HuH-7 (cell line): ENCODE results near the gene CACNA1E.

Experiments used
- DNase-seq: peaks from one replicate; pipeline ENCODE4 v3.0.0; 2011; ENCODE audit warnings: low spot score

Gene CACNA1E

GRCh38 chr1:181587870-181588438, 104.6 kb downstream of the CACNA1E start:
- peak; percentile 17 for DNase-seq

- no peak for DNase-seq
These were observed 105.3 kb downstream of the CACNA1E start for GRCh38 chr1:181588631-181589030.

- no peak for DNase-seq
These were observed 109.0 kb downstream of the CACNA1E start for GRCh38 chr1:181592255-181592859.

- DNase-seq, result no peak
These were observed 109.7 kb downstream of the CACNA1E start for GRCh38 chr1:181593042-181593441.

GRCh38 chr1:181594553-181594952, 111.2 kb downstream of the CACNA1E start:
- DNase-seq, result no peak

GRCh38 chr1:181595234-181595633, 111.9 kb downstream of the CACNA1E start:
- DNase-seq, result no peak

- DNase-seq, result no peak
These were observed 118.1 kb downstream of the CACNA1E start for GRCh38 chr1:181601186-181601950.

- DNase-seq, result no peak
These were observed 120.6 kb downstream of the CACNA1E start for GRCh38 chr1:181603735-181604410.

- DNase-seq, result no peak
These were observed 121.3 kb downstream of the CACNA1E start for GRCh38 chr1:181604482-181605249.

GRCh38 chr1:181607524-181607923, 124.2 kb downstream of the CACNA1E start:
- DNase-seq, result no peak

GRCh38 chr1:181608386-181608785, 125.1 kb downstream of the CACNA1E start:
- DNase-seq, result no peak

- DNase-seq, result no peak
These were observed 125.6 kb downstream of the CACNA1E start for GRCh38 chr1:181608948-181609347.

- no peak for DNase-seq
These were observed 128.8 kb downstream of the CACNA1E start for GRCh38 chr1:181612100-181612499.

GRCh38 chr1:181618559-181618958, 135.2 kb downstream of the CACNA1E start:
- no peak for DNase-seq

GRCh38 chr1:181620183-181620582, 136.9 kb downstream of the CACNA1E start:
- no peak for DNase-seq

- no peak for DNase-seq
These were observed 140.5 kb downstream of the CACNA1E start for GRCh38 chr1:181623850-181624249.

- no peak for DNase-seq
These were observed 143.1 kb downstream of the CACNA1E start for GRCh38 chr1:181626279-181626938.

GRCh38 chr1:181630398-181630797, 147.1 kb downstream of the CACNA1E start:
- DNase-seq, result no peak

- DNase-seq, result no peak
These were observed 147.5 kb downstream of the CACNA1E start for GRCh38 chr1:181630838-181631237.

- no peak for DNase-seq
These were observed 149.2 kb downstream of the CACNA1E start for GRCh38 chr1:181632492-181632891.

GRCh38 chr1:181632960-181633359, 149.6 kb downstream of the CACNA1E start:
- DNase-seq, result no peak
